ENCODE results near the gene HECW1.
"Not testable (repeated sequence)": the region's sequence is repeated elsewhere in the genome, so short reads cannot be mapped to it uniquely, and the experiment has no call there.

GRCh38 chr7:43073811-43074210 lies 38.6 kb upstream of the HECW1 start:
- not testable (repeated sequence) for TF ChIP-seq EZH2phosphoT487 (IDR thresholded peaks at IDR 0.05; ENCODE audit: insufficient read depth, low read depth); EZH2 (IDR thresholded peaks at IDR 0.05; ENCODE audit: insufficient read depth, poor library complexity, severe bottlenecking)
